Urothelium cell line (cell line): ENCODE data around the gene RHOB.
"Not testable (repeated sequence)": the region's sequence is repeated elsewhere in the genome, so short reads cannot be mapped to it uniquely, and the experiment has no call there.

Source experiments
- DNase-seq: peaks from one replicate; pipeline ENCODE4 v3.0.0; 2011; ENCODE audit warnings: low spot score, mixed read lengths
- FAIRE-seq: peaks from 2 replicates; lab custom pipeline; 2011; peaks lifted over from hg19 to GRCh38; lab: Jason Lieb, UNC

RHOB gene

DNA sequence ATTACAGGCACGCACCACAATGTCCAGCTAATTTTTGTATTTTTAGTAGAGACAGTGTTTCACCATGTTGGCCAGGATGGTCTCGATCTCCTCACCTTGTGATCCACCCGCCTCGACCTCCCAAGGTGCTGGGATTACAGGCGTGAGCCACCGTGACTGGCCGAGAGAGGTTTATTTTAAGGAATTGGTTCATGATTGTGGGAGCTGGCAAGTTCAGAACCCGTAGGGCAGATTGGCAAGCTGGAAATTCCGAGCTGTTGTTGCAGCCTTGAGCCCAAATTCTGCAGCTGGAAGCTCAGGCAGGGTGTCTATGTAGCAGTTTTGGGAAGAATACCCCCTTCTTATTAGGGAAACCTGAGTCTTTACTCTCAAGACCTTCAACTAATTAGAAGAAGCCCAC is 11.4 kb upstream of the RHOB start:
- not testable (repeated sequence) for FAIRE-seq

DNA sequence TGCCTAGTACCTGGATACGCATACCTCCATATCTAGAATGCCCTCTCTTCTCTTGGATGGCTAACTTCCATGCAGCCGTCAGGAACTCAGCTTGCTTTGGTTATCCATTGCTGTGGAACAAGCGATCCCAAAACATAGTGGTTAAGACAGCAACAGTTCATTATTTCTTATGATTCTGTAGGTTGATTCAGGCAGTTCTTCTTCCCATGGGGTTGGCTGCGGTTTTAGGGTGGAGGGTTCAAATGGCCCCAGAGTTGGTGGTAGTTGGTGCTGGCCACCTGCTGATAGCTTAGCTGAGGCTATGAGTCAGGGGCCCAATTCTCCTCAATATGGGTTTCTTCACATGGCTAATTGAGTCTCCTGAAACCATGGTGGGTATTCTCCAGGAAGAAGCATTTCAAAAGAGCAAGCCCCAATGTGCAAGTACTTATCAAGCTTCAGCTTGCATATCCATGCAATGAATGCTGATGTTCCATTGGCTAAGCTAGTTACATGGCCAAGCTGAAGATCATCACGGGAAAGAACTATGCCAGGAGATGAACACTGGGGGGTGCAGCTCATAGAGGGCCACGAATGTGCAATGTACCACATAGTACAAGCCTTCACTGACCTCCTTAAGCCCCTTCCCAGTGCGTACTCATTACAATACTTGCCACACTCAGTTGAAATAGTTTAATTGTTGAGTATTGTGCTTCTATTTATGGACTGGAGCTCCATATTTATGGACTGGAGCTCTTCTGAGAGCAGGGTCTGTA is 10.0 kb upstream of the RHOB start:
- DNase-seq = no peak

More for the DNA sequence above, 11.4 kb upstream of the RHOB start:
- not testable (repeated sequence) for DNase-seq

DNA sequence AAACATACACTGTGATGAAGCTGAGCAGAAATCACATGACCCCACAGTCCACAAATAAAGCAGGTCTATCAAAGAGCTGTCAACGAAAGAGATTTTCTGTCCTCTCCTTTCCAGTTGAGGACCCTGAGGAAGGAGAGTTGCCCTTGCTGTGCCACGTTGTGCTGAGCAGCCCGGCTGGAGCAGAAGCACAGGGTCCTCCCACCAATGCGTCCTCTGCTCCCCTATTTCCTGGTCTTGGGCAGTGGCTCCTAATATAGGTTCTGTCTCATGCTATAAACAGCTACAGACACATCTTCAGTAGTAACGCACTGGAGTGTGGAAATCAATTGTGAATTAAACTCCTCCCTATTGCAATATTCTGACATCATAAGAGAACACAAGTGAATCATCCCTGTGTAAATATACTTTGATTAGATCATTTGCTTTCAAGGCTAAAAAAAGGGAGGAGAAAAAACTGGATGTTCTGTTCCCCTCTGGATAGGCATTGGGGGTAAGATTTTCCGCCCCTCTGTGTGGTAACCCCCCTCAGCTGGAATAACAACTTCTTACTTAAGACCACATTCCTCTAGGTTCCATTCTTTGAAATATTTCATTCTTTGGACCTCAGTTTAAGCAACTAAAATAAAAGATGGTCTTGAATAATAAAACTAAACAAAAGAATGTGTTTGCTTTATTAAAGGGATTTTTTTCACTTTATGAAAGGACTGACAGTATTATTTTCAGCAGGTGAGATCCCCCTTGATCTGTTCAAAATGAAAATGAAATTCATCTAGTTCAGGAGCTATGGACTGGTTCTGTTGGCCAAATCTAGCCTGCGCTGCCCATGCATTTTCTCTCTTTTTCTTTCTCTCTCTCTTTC is 8.3 kb upstream of the RHOB start:
- FAIRE-seq (peak; percentile 27), DNase-seq (peak; percentile 62)

More for the DNA sequence above, 10.0 kb upstream of the RHOB start:
- FAIRE-seq = no peak

DNA sequence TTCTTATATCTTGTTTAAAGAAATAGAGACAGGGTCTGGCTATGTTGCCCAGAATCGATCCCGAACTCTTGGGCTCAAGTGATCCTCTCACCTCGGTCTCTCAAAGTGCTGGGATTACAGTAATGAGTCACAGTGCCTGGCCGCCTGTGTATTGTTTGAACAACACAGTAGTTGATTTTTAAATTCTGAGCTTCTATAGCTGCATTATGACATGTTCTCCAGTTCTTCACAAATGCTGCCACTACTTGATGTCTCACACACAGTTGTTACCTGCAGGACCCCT is 7.7 kb upstream of the RHOB start:
- FAIRE-seq (no peak), DNase-seq (peak; percentile 31)

DNA sequence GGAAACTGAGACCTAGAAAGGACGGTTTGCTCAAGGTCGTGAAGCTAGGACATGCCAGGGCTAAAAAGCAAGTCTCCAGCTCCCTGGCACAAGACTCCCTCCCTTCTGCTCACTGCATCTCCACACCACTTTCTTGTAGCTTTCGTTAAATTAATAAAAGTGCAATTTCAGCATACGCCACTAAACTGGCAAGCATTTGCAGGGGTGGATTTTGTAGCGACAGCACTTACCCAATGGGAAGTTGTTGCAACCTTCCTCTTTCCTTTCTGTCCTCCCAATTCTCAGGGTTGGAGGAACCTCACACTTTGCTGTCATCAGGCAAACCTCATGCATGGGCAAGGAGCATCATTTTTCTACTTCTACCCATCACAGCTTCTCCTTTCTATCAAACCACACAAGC is 7.4 kb upstream of the RHOB start:
- FAIRE-seq (no peak), DNase-seq (peak; percentile 18)

DNA sequence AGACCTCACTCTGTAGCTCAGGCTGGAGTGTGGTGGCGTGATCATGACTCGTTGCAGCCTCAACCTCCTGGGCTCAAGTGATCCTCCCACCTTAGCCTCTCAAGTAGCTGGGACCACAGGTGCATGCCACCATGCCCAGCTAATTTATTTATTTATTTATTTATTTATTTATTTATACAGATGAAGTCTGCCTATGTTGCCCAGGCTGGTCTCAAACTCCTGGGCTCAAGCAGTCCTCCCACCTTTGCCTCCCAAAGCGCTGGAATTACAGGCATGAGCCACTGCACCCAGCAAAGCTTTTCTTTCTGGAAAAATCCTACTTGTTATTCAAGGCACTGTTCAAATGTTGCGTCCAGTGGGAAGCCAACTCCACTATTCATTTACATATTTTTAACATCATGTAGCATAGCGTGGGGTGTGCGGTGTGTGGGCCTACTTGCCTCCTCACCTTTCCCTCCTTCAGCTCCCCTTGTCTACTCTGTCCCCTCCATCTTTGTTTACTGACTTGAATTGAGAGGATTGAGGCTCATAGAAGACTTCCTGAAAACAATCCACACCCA is 6.8 kb upstream of the RHOB start:
- DNase-seq (no peak), FAIRE-seq (no peak)

DNA sequence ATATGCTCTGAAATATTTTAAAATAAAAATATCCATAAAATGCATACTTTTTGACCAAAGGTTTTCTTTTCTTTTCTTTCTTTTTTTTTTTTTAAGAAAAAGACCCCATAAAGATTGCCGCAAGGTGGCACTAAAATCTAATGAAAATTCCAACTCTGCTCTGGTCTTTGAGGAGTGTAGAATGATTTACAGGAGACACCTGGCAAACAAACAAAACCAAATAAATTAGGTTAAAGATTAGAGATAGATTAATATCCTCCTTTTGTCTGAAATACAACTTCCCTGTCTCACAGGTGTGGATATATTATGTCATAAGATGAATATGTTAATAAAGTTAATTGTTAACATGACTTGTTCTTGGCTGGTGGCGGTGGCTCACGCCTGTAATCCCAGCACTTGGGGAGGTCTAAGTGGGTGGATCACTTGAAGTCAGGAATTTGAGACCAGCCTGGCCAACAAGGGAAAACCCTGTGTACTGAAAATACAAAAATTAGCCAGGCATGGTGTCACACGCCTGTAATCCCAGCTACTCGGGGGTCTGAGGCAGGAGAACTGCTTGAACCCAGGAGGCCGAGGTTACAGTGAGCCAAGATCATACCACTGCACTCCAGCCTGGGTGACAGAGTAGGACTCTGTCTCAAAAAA is 3.5 kb upstream of the RHOB start:
- FAIRE-seq (no peak), DNase-seq (no peak)

DNA sequence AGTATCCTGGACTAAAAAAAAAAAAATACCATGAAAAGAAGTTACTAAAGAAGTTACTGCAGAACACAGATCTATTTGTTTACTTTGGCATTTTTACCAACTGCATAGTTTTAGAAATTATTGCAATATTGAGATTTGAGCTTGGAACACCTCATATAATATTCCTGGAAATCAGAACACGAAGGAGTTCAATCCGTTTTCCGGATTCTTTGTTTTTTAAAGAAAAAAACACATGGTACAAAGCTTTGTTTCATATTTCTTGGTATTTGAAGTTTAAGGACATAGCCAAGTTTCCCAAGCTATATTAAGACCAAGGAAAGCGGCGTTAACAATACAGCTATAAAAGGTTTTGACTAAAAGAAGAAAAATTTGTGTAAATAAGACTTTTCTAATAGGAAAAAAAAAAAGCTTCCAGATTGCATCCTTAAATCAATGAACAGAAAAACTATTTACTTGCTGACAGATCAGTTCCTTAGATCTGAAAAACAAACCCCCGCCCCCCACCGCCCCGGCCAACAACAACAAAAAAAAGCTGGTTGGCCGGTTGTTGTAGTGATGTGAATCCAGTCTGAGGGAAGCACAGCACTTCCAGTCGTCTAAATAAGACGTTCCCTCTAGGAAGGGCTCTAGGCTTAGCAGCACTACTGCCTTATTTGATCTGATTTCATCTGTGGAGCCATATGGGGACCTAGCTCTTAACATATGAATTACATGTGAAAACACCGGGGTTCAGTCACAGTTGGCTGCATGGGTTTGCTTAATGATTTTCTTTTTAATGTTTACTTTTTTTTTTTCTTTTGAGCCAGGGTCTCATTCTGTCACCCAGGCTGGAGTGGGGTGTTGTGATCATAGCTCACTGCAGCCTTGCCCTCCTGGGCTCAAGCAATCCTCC is 2.5 kb upstream of the RHOB start:
- FAIRE-seq = no peak
- no peak for DNase-seq

DNA sequence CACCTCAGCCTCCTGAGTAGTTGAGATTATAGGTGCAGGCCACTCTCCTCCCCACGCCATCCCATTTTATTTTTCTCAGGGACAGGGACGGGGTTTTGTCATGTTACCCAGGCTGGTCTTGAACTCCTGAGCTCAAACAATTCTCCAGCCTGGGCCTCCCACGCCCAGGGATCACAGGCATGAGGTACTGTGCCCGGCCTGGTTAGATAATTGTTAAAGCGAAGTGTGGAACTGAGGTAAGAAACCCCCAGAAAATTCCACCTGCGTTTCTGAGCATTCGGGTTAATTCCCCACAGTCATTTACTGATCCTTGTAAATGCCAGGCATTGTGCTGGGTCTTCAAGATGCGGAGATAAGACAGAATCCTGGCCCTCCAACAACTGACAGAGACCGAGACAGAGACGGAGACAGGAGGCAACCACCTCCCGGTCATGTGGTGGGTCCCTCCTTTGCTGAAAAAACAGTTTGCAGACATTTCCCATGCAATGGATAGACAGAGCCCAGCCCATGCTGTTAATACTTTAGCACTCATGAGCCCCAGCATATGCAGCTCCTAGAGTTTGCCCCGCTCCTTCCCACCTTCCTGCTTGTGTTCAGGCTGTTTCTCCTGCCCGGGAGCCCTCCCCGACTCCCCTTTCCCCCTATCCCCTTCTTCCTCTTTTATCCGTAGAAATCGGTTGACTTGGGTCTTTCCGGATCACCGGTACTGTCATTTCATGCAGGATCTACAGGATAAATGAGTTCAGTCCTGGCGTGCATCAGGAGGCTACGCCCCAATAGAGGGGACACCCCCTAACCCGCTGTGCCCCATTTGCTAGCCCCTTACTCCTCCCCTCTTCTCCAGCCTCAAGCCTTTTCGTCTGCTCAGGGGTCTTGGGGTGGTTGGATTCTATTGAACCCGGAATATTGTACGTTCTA is 1.6 kb upstream of the RHOB start:
- FAIRE-seq (no peak), DNase-seq (no peak)

DNA sequence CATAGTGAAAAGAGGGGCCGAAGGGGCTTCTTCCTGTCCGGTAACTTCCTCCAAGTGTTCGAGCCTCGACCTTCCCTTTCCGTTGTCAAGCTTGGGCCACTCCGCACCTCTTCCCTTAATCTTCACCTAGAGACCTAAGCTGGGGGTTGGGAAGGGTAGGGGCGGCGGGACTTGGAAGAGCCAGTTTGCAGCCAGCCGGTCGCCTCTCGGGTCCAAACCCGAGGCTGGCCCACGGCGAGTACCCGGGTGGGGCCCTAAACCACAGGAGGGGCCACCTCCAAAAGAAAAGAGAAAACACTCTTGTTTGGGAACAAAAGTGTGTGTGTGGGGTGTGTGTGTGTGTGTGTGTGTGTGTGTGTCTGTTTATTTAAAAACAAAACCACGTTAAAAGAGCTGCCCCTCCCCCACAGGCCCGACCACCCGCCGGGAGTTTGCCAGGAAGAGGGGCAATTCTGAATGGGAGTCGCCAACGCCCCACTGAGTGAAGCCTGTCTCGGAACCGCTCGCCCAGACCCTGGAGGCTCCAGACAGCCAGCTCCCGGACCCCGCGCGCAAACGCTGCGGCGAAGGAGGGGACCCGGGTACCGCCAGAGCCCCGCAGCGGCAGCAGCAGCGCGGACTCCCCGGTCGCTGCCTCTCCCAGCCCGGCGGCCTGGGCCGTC is 488 bp upstream of the RHOB start:
- DNase-seq = no peak
- FAIRE-seq = no peak

DNA sequence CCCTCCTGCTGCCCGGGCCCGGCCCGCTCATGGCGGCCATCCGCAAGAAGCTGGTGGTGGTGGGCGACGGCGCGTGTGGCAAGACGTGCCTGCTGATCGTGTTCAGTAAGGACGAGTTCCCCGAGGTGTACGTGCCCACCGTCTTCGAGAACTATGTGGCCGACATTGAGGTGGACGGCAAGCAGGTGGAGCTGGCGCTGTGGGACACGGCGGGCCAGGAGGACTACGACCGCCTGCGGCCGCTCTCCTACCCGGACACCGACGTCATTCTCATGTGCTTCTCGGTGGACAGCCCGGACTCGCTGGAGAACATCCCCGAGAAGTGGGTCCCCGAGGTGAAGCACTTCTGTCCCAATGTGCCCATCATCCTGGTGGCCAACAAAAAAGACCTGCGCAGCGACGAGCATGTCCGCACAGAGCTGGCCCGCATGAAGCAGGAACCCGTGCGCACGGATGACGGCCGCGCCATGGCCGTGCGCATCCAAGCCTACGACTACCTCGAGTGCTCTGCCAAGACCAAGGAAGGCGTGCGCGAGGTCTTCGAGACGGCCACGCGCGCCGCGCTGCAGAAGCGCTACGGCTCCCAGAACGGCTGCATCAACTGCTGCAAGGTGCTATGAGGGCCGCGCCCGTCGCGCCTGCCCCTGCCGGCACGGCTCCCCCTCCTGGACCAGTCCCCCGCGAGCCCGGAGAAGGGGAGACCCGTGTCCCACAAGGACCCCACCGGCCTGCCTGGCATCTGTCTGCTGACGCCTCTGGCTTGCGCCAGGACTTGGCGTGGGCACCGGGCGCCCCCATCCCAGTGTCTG is 767 bp downstream of the RHOB start:
- DNase-seq (no peak), FAIRE-seq (peak; percentile 5)

DNA sequence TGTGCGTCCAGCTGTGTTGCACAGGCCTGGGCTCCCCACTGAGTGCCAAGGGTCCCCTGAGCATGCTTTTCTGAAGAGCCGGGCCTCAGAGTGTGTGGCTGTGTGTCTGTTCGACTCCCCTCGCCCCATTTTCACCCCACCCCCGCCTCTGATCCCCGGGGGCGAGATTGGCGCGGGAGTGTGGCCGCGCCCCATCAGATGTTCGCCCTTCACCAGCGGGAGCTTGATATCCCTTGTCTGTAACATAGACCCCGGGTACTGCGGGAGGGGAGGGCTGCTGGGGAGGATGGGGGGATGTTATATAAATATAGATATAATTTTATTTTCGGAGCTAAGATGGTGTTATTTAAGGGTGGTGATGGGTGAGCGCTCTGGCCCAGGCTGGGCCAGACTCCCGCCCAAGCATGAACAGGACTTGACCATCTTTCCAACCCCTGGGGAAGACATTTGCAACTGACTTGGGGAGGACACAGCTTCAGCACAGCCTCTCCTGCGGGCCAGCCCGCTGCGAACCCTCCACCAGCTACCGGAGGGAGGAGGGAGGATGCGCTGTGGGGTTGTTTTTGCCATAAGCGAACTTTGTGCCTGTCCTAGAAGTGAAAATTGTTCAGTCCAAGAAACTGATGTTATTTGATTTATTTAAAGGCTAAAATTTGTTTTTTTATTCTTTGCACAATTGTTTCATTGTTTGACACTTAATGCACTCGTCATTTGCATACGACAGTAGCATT is 1.5 kb downstream of the RHOB start:
- FAIRE-seq (no peak), DNase-seq (no peak)

DNA sequence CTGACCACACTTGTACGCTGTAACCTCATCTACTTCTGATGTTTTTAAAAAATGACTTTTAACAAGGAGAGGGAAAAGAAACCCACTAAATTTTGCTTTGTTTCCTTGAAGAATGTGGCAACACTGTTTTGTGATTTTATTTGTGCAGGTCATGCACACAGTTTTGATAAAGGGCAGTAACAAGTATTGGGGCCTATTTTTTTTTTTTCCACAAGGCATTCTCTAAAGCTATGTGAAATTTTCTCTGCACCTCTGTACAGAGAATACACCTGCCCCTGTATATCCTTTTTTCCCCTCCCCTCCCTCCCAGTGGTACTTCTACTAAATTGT is 2.1 kb downstream of the RHOB start:
- DNase-seq (no peak), FAIRE-seq (no peak)

DNA sequence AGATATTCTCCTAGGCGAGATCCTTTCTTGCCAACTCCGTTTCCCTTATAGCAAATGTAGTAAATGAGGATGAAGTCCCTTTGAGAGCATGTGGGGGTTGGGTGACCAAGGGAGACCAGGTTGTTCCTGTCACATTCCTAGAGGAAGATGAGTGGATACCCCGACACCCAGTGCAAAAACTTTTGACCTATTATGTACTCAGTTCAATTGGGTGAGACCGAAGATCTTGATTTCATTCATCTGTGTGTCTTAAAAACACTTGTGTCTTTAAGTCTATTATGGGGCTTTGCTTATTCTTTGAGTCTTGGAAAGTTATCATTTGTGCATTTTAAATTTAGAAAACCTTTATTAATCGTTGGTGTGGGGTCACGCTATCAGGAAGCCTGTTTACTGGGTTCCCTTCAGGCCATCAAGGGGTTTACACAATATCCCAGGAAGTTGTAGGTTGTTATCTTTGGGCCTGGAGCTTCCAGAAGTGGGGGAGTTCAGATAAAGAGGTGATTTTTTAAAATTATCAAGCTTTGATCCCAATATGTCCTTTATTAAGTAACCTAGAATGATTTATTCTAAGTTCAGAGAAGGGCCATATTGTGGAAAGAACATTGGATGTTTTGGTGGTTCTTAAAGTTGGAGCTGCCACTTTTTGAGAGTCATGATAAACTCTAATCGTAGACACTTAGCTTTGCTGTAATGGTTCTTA is 2.8 kb downstream of the RHOB start:
- DNase-seq (no peak), FAIRE-seq (no peak)

DNA sequence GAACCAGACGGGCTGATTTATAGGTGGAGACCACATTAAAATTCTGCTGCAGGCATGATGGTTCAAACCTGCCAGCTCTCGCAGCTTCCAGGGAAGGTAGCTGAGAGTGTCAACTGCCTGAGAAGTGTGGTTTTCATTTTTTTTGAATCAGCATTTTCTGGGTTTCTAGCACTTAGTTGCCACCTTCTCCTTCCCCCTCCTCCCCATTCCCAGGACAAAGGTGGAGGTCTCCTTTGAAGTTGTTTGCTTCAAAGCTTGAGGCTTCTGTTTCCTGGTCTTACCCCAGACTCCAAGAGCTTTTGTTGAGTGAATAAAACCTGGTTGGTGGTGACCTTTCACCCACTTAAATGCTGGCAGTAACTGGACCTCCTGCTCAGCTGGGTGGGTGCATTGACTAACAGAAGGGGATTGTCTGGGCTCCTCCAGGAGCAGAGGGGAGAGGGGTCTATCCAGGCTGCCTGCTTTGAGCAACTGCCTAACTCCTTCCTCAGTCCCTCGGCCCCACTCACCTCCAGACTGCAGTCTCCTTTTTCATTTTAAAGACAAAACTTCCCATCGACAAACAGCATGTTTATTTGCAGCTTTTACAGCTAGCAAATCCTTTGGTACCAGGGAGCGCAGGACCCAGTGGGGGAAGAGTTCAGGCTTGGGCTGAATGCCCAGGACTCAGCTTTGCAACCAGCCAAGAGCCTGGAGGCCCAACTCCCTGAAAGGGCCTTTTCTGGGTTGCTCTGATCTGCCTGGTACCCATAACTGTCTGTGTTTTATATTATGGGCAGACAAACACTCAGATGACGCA is 3.5 kb downstream of the RHOB start:
- FAIRE-seq (no peak), DNase-seq (no peak)

DNA sequence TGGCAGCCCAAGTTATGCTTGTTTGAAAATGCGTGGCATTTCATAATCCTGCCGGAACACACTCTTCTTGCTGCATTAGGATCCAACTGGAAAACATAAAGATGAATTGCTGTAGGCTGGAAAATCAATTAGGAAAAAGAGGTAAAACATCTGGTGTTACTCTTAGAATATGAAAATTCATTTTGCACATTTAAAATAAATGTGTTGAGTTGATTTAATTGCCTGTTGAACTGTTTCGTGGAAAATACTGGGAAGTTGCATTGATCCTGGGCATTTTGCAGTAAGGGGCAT is 4.1 kb downstream of the RHOB start:
- no peak for DNase-seq
- FAIRE-seq = no peak
